A673 (cell line): ENCODE data around the gene SSR2.

Experiments
- EZH2 ChIP-seq: fragments of 200-600 bp; sonication (generic); IDR thresholded peaks from 2 replicates; pipeline ENCODE4 v1.6.1; 2017; ENCODE audit warnings: borderline replicate concordance, low read depth, mild to moderate bottlenecking, mixed read lengths, antibody characterized with exemption, low read length; ENCODE audit not compliant: poor library complexity, severe bottlenecking
- TF ChIP-seq, protein P1 (sequence below): fragments of 300-800, 200-600 bp; sonication (generic); conservative IDR thresholded peaks from 2 replicates; pipeline ENCODE4 v1.5.1; 2017; ENCODE audit warnings: low read depth, mild to moderate bottlenecking, antibody characterized with exemption, low read length, moderate library complexity, mixed read lengths

DNA sequence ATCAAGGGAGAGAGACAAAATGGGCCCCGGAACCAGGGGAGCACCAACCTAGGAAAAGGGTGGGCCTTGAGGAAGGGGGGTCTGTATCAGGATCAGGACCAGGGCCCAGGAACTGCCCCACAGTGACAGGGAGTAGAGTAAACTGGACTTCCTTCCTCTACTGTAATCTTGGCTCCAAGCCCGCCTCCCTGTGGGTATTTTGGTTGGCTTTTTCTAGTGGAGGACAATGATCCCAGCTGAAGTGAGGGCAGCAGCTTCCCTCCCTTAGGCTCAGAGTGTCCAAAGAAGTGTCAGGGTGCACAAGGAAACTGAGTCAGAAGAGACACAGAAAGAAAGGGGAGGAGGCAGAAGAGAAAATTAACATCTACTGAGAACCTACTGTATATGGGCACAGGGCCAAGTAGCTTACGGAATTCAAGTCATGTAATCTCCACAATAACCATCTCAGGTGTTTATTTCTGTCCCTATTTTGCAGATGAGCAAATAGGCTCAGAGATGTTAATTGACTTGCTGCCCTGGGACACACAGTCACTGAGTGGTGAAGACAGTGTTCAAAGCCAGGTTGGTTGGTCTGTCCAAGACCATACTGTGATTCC is 28.0 kb upstream of the SSR2 start:
- TF ChIP-seq, protein P1, sequence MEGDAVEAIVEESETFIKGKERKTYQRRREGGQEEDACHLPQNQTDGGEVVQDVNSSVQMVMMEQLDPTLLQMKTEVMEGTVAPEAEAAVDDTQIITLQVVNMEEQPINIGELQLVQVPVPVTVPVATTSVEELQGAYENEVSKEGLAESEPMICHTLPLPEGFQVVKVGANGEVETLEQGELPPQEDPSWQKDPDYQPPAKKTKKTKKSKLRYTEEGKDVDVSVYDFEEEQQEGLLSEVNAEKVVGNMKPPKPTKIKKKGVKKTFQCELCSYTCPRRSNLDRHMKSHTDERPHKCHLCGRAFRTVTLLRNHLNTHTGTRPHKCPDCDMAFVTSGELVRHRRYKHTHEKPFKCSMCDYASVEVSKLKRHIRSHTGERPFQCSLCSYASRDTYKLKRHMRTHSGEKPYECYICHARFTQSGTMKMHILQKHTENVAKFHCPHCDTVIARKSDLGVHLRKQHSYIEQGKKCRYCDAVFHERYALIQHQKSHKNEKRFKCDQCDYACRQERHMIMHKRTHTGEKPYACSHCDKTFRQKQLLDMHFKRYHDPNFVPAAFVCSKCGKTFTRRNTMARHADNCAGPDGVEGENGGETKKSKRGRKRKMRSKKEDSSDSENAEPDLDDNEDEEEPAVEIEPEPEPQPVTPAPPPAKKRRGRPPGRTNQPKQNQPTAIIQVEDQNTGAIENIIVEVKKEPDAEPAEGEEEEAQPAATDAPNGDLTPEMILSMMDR = no peak
- TF ChIP-seq EZH2 = no peak
